GM19468 (cell line): ENCODE measurements around the gene CD82.
A peak's percentile ranks its signal among the peaks of the same experiment; 100 is the strongest.

Source experiments
- ATAC-seq: cut with Tn5 transposase; IDR thresholded peaks from one replicate; pipeline ENCODE4 v1.9.1; 2021; ENCODE audit warnings: mild to moderate bottlenecking, moderate library complexity, moderate number of reproducible peaks; ENCODE audit not compliant: unreplicated experiment; ENCODE audit errors: extremely low read depth

CD82 gene, protein sequence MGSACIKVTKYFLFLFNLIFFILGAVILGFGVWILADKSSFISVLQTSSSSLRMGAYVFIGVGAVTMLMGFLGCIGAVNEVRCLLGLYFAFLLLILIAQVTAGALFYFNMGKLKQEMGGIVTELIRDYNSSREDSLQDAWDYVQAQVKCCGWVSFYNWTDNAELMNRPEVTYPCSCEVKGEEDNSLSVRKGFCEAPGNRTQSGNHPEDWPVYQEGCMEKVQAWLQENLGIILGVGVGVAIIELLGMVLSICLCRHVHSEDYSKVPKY

GRCh38 chr11:44565211-44565952, at the start of gene CD82:
Gene CD82, plus strand, starts transcription at chr11:44565663. Its CDS starts 29,000 bp downstream, at chr11:44594663.
- peak; percentile 59 for ATAC-seq

DNA sequence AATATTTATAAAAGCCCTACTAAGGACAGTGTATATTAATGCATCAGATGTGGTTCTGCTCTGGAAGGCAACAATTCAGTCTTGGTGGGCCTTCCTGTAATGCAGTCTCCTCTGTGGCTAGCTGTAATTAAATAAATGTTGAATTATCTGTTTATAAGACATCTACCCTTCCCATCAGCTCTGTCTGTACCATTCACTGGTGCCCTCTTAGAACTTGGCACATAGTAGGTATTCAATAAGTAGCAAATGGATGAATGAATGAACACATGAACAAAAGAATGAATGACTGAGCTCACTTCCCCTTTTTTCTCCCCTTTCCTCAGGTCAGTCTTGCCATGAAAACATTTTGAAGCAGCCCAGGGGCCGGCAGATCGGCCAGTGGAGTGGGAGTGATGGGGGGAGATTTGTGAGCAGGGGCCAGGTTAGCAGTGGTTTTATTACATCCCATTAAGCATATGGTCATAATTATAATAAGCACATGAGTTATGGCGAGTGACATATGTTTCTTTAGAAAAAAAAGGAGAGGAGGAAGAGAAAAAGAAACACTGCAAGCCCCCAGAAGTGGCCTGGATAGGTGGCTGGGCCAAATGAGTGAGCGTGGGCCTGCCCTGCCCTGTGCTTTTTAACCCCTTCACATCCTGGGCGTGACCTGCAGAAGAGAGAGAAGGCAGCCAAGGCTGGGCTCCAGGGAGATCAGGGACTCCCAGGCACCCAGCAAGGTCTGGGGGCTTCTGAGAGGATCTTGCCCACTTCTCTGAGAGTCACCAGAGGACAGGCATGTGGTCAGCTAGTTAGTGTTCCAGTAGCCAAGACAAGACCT, 48.6 kb upstream of the CD82 start:
- ATAC-seq, result no peak

GRCh38 chr11:44517541-44517940, 47.9 kb upstream of the CD82 start:
- ATAC-seq, result no peak

DNA sequence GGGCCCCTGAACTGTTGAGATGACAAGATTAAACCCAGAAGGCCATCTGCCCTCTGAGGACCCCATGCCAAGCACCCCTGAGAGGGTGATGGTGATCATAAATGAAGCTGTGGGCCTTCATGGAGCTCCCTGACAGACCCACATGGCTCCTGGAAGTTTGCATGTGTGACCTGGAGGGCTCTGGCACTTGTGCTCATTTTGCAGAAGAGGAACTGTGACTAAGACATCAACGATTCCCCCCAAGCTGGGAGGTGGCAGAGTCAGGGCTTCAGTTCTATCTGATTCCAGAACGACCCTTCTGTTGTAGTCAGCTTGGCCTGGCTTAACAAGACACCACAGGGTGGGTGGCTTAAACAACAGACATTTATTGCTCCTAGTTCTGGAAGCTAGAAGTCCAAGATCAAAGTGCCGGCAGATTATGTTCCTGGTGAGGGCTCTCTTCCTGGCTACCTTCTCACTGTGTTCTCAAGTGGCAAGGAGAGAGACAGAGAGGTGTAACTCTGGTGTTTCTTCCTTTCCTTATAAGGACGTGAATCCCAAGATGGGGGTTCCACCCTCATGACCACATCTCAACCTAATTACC, 46.4 kb upstream of the CD82 start:
- no peak for ATAC-seq

- no peak for ATAC-seq
Measured at GRCh38 chr11:44519989-44520737, 45.3 kb upstream of the CD82 start.

DNA sequence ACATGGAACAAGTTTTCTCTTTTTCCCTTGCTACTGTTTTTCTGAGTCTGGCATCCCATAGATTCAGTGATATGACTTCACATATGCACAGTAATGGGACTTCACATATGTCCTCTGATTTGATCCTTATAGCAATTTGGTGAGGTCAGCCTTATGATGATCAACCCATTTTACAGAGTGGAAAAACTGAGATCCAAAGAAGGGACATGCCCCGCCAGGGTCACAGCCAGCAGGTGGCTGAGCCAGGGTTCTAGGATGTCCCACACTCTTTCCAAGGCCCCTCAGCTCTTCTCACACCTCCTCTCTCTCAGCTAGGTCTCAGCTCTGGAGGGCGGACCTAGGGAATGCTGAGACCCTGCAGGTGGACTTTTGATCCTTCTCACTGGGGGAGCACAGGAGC, 44.3 kb upstream of the CD82 start:
- ATAC-seq, result no peak

GRCh38 chr11:44522294-44522693, 43.2 kb upstream of the CD82 start:
- ATAC-seq, result no peak

DNA sequence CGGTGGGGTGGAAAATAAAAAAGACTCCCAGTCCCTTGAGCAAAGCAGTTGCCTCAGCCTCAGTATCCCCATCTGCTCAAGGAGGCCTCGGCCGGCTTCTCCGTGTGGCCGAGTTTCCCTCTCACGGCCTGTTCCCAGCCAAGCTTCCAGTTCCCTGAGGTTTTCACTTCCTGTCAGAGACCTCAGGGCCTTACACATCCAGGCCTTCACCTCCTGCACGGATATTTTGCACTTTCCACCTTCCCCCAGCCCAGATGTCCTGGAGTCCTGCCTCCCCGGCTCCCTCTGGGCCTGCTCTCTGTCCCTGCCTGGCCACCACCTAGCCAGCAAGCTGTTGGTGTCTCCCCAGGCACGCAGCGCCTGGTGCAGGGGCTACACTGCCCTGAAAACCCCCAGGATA, 41.1 kb upstream of the CD82 start:
- no peak for ATAC-seq

DNA sequence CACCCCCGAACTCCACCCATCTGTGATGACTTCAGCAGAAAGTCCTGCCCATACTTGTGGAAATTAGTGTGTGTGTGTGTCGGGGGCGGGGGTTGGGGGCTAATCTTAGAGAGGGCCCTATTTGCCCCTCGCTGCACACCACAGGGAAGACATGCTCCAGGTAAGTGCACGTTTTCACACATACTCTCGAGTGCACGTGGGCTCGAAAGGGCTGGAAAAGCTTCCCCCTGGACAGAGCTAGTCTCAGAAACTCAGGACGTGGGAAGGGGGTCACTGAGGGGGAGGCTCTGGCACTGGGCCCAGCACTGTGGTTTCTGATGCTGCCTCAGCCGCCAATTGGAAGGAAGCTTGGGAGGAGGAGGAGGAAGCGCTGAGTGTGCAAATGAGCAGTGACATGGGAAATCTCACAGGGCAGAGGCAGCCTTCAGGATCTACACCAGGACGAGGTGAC, 40.7 kb upstream of the CD82 start:
- no peak for ATAC-seq

GRCh38 chr11:44525473-44526252, 39.8 kb upstream of the CD82 start:
- no peak for ATAC-seq

DNA sequence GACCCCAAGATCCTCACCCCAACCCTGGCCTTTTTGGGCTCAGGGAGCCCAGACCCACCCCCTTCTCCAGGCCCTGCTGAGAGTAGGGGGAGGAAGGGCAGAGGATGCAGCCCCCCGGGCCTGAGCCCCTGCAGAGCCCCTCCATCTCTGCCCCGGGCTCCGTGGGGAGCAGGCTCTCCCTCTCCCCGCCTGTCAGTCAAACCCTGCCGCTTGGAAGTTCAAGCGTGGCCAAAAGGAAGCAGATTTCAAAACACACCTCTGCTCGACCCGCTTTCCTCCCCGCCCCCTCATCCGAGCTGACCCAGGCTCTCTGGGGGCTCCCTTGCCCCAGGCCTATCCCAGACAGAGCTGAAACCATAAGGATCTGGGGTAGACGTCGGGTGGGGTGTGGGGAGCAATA, 39.0 kb upstream of the CD82 start:
- no peak for ATAC-seq

DNA sequence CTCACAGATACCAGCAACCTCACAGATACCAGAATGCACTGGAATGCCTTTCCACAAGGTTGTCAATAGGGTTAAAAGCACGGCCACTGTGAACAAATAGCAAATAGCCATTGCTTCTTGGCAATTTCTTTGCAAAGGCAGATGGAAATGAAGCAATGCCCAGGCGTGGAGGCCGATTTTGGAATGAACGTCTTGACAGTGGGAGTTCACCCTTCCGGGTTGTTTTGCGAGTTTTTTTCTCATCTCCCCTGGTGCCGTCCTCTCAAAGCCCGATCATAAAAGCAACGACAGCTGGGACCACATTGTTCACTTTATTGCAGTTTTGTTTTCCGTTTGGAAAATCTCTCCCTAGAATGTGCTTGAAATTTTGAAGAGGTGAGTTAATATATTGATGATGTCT, 38.0 kb upstream of the CD82 start:
- ATAC-seq, result no peak

DNA sequence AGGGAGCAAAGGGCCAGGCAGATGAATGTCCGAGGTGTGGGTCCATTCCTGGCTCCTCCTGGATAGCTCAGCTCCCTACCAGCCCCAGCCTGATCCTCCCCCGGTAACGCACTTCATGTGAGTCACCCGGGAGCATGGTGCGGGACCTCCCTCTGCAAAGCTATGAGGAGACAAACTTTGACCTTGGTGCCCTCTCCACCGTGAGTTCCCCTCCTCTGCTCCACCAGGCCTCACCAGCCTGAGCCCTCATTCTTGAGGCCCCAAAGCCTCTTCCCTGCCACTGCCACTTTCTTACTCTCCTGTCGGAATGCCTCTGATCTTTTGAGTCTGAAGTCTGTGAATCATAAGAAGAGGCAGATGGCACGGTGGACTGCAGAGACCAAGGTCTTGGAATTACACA, 37.4 kb upstream of the CD82 start:
- no peak for ATAC-seq

GRCh38 chr11:44528581-44528980, 36.9 kb upstream of the CD82 start:
- ATAC-seq, result no peak

DNA sequence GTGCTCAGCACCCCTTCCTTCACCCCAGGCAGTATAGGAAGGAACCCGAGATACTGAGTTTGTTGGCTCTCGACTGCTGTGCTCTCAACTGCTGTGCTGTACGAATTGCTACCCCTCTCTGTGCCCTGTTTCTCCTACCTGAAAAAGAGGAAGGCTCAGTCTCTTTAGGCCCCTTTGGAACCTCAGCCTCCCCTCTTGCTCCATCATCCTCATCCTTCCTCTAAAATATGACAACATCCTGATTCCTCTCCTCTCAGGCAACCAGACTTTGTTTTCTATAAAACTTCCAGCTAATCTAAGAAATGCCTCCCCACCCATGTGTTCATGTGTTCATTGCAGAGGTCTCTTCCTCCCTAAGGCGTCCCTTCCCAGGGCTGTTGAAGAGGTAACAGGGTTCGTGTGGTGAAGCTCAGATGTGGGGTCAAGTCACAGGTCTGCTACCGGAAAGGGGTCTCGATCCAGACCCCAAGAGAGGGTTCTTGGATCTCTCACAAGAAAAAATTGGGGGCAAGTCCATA, 35.5 kb upstream of the CD82 start:
- ATAC-seq, result no peak

GRCh38 chr11:44530413-44531115, 34.9 kb upstream of the CD82 start:
- no peak for ATAC-seq

GRCh38 chr11:44531116-44531504, 34.4 kb upstream of the CD82 start:
- no peak for ATAC-seq

GRCh38 chr11:44531636-44532035, 33.8 kb upstream of the CD82 start:
- ATAC-seq, result no peak
